ENCODE measurements around the gene BTBD9.

BTBD9 gene

DNA sequence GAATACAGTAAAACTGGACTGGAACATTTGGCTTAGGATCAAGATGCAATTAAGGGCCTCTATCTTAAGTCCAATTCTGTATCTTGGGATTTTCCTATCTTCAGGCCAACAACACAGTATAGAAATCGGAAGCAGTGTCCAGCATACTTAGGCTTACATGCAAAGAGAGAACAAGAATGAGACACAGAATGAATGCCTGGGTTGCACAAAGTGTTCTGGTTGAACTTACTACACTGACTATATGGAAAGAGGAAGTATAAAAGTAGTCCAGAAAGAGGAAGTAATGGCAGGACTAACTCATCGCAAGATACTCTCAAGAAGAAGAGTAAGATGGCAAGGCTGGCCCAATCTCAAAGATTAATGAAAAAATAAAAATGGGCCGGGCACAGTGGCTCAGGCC lies 87.6 kb downstream of the BTBD9 start:
- no peak for DNase-seq

DNA sequence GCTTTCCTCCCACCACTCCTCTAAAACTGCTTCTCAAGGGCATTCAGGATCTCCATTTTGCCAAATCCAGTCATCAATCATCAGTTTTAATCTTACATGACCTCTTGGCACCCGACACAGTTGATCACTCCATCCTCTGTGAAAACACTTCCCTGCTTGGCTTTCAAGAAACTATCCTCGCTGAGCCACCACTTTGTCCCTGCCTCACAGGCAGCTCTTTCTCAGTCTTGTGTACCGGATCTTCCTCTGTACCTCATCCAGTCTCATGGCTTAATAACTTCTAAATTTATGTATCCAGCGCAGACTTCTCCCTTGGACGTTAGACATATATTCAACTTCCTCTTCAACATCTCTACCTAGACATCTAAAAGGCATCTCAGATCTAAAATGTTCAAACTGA lies 89.9 kb downstream of the BTBD9 start:
- no peak for DNase-seq

DNA sequence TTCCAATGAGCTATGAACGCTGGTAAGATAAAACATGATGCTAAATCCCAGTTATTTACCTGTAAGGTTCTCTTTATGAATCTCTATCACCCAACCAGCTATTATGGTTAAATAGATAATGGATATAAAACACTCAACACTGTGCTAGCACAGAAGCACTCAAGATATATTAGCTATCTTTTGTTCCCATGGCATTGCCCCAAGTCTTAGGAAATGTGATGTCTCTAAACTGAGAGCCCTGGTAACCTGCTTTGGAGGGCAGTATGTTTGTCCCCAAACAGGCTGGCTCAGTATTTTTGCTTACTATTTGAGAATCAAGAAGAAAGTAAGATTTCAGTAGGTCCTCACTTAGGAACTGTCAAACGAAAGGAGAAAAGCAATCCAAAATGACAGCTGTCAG lies 90.5 kb downstream of the BTBD9 start:
- no peak for DNase-seq

DNA sequence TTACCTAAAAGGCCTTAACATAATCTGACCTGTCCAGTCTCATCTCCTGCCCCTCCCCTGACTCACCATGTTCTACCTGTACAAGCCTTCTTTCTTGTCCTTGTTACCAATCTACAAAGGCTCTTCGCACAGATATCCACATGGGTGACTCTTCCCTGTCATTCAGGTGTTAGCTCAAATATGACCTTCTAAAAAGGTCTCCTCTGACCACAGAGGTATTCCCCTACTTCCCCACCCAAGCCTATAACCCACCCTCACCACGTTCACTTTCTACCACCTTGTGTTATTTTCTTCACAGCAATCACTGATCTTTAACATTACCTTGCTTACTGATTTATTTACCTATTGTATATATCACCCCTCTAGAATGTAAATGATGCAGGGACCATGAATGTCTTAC lies 96.7 kb downstream of the BTBD9 start:
- DNase-seq: no peak

DNA sequence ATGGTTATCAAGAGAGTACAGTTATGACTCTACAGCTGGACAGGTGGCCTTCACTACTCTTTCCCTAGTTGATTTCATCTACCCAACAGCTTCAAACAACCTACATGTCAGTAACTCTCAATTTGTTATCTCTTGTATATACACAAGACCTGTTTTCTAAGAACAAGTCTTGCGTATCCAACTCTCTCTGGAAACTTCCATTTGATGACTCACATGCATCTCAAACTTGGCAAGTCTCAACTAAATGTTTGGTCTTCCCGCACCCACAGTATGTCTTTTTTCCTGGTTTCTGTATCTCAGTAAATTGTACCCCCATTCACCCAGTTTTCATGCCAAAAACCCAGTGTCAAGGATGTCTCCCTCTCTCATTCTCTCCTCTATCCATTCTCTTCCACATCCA lies 97.7 kb downstream of the BTBD9 start:
- no peak for DNase-seq

DNA sequence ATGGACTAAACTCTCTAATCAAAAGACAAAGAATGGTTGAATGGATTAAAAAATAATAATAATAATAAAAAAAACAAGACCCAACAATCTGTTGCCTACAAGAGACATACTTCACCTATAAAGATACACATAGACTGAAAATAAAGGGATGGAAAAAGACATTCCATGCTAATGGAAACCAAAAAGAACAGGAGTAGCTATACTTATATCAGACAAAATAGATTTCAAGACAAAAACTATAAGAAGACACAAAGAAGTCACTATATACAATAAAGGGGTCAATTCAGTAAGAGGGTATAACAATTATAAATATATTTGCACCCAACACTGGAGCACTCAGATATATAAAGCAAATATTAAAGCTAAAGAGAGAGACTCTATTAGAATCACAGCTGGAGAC lies 106.7 kb downstream of the BTBD9 start:
- DNase-seq: no peak

DNA sequence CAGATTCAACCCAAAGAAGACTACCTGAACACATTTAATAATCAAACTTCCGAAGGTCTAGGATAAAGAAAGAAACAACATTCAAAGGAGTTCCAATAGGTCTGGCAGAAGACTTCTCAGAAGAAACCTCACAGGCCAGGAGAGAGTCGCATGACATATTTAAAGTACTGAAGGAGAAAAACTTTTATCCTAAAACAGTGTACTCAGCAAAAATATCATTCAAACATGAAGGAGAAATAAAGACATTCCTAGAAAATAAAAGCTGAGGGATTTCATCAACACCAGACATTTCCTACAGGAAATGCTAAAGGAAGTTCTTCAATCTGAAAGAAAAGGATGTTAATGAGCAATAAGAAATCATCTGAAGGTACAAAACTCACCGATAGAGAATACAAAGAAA lies 108.6 kb downstream of the BTBD9 start:
- no peak for DNase-seq

DNA sequence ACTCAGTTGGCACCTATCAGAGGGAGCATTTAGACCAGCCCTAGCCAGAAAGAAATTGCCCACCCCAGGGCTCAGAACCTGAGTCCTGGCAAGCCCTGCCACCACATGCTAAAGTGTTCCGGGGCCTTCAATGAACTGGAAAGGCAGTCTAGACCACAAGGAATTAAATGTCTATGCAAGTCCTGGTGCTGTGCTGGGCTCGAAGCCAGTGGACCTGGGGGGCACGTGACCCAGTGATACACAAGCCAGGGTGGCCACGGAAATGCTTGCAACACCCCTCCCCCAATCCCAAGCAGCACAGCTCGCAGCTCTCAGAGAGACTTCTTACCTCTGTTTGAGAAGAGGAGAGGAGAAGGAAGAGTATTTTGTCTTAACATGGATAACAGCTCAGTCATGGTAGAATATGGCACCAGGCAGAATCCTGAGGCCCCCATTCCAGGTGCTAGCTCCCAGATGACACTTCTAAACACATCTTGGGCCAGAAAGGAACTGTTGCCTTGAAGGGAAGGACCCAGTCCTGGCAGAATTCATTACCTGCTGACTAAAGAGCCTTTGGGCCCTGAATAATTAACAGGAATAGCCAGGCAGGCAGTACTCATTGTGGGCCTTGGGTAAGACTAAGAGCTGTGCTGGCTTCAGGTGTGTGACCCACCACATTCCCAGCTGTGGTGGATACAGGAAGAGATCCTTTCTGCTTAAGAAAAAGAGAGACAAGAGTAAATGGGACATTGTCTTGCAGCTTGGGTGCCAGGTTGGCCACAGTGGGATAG lies 111.3 kb downstream of the BTBD9 start:
- no peak for DNase-seq

DNA sequence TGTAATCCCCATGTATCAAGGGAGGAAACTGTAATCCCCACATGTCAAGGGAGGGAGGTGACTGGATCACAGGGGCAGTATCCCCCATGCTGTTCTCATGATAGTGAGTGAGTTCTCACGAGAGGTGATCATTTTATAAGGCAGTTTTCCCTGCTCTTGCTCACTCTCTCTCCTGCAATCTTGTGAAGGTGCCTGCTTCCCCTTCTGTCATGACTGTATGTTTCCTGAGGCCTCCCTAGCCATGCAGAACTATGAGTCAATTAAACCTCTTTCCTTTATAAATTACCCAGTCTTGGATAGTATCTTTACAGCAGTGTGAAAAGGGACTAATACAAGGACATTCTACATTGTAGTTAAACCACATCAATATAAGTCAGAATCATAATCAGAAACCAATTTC lies 112.4 kb downstream of the BTBD9 start:
- no peak for DNase-seq

DNA sequence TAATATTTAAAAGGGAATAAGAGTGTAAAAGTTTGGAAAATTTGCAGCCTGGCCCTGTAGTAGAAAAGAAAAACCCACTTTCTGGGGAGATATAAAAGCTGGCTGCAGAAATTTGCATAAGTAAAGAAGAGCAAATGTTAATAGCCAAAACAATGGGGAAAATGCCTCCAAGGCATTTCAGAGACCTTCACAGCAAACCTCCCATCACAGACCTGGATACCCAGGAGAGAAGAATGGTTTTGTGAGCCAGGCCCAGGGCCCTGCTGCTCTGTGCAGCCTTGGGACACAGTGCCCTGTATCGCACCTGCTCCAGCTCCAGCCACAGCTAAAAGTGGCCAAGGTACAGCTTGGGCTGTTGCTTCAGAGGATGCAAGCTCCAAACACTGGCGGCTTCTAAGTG lies 113.8 kb downstream of the BTBD9 start:
- no peak for DNase-seq

DNA sequence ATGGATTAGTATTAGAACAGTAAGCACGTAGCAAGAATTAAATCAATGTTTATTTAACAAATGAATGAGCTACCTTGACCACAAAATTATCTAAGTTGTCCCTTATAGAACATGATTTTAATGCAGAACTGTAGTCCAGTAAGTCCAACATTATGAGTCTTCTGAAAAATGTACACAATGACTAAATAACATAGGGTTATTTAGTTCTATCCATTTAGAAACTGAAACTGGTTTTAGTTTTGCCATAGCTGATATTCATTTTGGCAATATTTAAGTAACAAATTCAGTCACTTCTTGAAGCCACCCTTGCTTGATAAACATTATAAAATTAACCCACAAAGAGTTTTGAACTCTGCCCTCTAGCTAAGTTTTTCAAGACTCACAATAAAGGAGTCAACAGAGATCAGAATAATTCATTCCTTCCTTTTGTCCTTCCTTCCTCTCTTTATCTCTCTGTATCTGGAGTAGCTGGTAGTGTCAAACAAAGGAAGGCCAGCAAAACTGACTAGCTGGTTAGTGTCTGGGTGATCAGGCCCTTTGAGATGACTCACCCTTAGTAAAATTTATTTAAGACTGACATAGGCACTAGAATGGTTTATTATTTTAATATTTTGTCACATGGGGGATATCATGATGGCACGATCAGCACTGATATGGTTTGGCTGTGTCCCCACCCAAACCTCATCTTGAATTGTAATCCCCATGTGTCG lies 115.1 kb downstream of the BTBD9 start:
- no peak for DNase-seq

DNA sequence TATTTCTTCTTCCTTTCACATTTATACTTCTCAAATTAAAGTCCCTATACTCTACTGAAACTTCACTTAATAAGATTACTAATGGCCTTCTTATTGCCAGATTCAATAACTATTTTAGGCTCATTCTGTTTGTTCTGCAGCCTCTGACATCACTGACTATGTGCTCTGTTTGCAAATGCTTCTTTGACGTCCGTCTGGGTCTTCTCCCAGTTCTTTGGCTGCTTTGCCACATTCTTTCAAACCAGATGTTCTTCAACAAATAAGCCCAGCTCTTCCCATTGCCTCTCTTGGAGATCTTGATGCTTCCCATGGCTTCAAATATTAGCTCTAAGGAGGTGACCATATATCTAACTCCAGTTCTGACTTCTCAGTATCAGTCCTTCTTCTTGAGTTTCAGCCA lies 117.4 kb downstream of the BTBD9 start:
- DNase-seq: no peak

DNA sequence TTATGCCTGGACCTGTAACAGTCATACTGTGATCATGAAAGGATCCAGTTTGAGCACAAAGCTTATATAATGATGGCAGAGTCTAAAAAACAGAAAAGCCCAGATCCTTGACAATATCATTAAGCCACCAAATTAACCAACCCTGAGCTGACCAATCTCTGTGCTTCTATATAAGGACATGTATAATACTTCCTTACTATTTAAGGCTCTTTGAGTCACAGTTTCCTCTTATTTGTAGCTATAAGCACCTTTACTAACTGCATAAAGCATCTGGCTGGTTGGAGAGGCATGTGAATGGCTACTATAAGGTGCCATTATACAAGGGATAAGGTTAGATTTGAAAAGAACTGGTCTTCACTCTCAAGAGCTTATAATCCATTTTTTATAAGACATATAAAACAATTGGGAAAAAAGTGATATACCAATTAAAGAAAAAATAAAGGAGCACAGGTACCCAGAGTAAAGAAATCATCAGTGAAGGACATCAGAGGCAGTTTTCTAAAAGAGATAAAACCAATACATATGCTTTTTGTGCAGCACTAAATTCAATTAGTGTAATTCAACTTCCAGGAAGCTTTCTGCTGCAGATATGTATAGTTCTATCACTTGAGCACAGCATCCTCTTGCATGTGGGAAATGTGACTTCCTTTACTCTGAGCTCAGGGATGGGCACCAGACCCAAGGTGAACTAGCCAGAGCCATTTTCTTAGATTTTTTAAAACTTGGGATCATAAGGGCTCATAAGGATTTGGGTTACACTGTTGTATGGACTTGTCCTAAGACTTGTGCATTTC lies 121.0 kb downstream of the BTBD9 start:
- DNase-seq: no peak

DNA sequence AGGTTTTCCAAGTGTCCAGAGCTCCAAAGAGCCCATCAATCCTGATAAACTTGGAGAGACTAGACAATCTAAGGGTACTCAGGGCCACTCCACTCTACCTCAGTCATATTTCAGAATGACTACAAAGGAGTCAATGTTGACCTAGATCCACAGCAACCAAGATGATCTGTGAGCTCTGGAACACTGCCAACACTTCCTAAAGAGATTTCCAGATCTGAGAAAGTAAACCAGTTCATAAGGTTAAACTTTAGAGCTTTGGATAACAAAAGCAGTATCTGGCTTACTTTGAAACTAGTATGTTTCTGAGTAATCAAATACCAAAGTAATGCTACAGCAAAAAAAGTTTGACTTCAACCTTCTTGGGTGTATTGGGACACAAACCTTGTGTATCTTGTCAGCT lies 122.7 kb downstream of the BTBD9 start:
- DNase-seq: no peak

DNA sequence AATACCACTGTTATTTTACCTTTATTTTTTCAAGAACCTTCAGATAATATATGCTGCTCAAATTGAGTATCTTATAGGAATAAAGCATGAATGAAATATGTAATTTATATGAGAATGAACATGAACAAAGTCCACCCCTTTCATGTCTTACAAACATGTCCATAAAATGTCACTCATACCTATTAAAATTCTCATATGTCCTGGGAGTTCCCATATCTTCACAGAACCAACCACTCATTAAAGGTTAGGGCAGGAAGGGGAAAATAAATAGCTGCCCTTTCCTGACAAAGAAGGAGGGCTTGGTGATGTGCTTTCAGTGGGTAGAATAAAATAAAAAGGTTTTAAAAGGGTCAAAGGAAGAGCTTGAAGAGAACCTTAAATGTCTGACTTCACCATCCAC lies 125.3 kb downstream of the BTBD9 start:
- no peak for DNase-seq

DNA sequence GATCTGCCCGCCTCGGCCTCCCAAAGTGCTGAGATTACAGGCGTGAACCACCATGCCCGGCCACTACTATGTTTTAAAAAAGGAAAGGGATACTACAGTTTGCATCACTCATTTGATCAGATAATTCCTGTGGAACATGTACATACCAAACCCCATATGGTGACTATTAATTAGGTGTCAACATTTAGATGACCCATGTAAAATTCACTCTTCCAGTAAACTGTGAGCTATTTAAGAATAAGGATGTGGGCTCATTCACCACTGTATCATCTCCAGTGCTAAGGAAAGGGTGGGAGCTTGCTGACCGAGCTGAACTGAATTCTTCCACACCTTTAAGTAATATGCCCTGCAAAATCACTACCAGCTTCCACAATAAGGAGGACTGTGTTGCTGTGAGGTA lies 127.5 kb downstream of the BTBD9 start:
- no peak for DNase-seq

DNA sequence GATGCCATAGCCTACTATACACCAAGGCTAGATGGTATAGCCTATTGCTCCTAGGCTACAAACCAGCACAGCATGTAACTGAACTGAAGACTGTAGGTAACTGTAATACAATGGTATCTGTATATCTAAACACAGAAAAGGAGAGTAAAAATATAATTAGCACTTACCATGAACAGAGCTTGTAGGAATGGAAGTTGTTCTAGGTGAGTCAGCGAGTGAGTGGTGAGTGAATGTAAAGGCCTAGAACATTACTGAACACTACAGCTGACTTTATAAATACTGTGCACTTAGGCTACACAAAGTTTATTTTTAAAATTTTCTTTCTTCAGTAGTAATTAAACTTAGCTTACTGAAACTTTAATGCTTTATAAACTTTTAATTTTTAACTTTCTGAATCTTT lies 129.5 kb downstream of the BTBD9 start:
- no peak for DNase-seq

DNA sequence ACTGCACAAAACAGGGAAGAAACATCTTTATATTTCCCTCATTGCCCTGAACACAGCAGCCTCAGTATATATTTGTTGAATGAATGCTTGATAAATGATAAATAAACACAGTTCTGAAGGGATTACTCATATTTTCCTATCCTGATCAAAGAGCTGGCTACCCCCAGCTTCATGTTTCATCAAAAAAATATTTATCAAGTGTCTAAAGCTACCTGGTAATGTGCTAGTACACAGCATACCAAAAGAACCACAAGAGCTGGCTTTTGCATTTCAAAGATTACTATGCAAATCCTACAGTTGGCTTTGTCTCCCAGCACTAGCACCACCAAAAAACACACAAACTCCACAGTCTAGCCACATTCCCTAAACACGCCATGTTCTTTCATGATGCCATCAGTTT lies 130.0 kb downstream of the BTBD9 start:
- DNase-seq: no peak

DNA sequence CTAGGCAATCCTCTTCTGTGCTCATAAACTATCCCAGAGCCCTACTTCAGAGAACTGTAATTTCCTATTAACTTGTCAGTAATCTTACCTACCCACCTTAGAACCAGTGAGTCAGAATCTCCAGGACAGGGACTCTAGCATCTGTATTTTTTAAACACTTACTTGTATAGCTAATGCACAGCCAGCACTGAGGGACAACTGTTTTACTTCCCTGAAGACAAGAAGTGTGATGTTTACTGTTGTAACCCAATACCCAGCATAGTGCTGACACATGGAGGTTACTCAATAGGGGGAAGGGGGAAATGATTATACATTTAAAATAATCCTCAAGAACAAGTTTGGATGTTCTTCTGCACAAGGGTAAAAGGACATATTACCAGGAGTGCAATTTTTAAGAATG lies 130.8 kb downstream of the BTBD9 start:
- no peak for DNase-seq

DNA sequence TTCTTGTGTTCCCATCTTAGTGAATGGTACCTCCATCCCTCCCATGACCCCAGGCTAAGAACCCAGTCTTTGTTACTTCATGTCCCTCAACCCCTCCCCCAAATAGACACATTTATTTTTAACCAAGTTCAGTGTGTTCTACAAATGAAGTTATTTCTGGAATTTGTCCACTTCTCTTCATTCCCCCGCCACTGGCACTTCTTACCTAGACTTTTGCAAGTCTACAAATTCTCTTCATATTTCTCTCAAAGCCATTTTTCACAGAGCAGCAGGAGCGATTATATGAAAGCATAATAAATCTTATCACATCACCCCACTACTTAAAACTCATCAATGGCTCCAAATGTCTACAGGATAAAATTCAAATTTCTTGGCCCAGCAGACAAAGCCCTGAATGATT lies 131.4 kb downstream of the BTBD9 start:
- no peak for DNase-seq

DNA sequence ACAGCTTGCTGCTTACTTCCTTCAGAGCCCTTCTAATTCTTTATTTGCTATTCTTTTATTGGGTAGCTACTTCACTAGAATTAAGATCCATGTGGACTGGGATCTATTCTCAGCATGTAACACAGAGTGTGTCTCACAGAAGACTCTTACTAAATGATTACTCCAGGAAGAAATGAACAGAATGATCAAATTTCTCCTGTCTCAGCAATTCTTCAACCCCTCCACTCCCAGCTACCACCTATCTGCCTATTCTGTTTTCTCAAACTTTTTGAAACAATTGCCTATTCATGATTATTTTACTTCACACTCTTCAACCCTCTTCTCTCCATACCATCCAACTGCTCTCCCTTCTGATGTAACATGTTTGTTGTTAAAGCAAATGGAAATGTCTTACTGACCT lies 132.6 kb downstream of the BTBD9 start:
- DNase-seq: no peak

DNA sequence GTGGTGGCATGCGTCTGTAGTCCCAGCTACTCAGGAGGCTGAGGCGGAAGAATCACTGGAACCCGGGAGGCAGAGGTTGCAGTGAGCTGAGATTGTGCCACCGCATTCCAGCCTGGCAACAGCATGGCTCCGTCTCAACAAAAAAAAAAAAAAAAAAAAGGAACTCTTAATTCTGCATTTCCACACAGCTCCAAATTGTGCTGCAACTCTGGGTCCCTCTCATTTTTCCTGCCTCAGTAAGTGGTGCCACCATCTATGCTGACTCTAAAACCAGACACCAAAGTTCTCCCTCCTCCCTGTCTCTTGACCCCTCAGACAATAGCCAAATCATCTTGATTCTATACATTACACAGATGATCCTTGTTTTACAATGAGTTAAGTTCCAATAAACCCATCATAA lies 133.9 kb downstream of the BTBD9 start:
- no peak for DNase-seq

DNA sequence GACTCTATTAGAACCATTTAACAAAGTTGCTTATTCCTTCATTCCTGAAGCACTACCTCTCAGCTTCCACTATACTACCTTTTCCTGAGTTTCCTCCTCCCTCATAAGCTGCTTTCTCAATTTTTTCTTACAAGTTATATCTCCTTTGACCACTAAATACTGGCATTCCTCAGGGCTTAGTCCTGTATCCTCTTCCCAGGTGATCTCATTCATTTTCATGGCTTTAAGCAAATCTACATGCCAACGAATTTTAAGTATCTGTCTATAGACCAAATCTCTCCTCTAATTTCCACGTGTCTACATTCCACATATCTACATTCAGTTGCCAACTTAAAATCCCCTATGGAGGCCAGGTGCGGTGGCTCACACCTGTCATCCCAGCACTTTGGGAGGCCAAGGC lies 134.7 kb downstream of the BTBD9 start:
- DNase-seq: no peak
